Upper lobe of left lung (tissue), 6 donors: ENCODE results near the gene ZFHX3. TPM values are rescaled to one million over a fixed set of nuclear protein-coding genes. Genes with fewer than 3 reads are reported as not detected.

Source experiments
- ATAC-seq, 2 donors: fragments of 200-7000 bp; cut with Tn5 transposase; one replicate each; pipeline ENCODE4 v1.9.1; 2022; ENCODE audit warnings: mild to moderate bottlenecking in 2 of 2, moderate library complexity in 2 of 2; ENCODE audit not compliant: low FRiP score in 2 of 2
- DNase-seq, 2 donors: peaks; one replicate each; pipeline ENCODE4 v3.0.0-alpha.2; 2019 to 2020
- H3K27ac ChIP-seq, 4 donors: fragments of 200-600 bp; sonication (generic); one replicate each; pipeline ENCODE4 v1.5.1; 2016 to 2019
- H3K27me3 ChIP-seq, 4 donors: fragments of 200-600 bp; sonication (generic); one replicate each; pipeline ENCODE4 v1.5.1; 2017 to 2019
- H3K36me3 ChIP-seq, 4 donors: fragments of 200-600 bp; sonication (generic); one replicate each; pipeline ENCODE4 v1.5.1; 2016 to 2019
- H3K4me1 ChIP-seq, 4 donors: fragments of 200-600 bp; sonication (generic); one replicate each; pipeline ENCODE4 v1.5.1; 2018 to 2019
- H3K4me3 ChIP-seq, 4 donors: fragments of 200-600 bp; sonication (generic); one replicate each; pipeline ENCODE4 v1.5.1; 2017 to 2019; ENCODE audit warnings: mild to moderate bottlenecking in 2 of 4, moderate library complexity in 1 of 4
- H3K9me3 ChIP-seq, 4 donors: fragments of 200-600 bp; sonication (generic); one replicate each; pipeline ENCODE4 v1.5.1; 2018 to 2019
- CTCF ChIP-seq, 6 experiments: fragments of 450-650 bp in 4 of 6; fragments of 200-600 bp in 2 of 6; sonication (generic) in 2 of 6; IDR thresholded peaks; one replicate each; pipeline ENCODE4 v1.5.1; 2016 to 2019; ENCODE audit warnings: antibody characterized with exemption in 6 of 6
- EP300 ChIP-seq, 4 donors: sonication (generic); formaldehyde crosslinking; IDR thresholded peaks; one replicate each; pipeline ENCODE4 v1.5.1; 2017; ENCODE audit warnings: antibody characterized with exemption in 4 of 4, control low read depth in 2 of 4
- POLR2A ChIP-seq, 4 donors: fragments of 450-650 bp; IDR thresholded peaks; one replicate each; pipeline ENCODE4 v1.5.1; 2016 to 2017; ENCODE audit warnings: antibody characterized with exemption in 4 of 4, mild to moderate bottlenecking in 2 of 4
- POLR2AphosphoS5 ChIP-seq, 2 donors: sonication (generic); formaldehyde crosslinking; IDR thresholded peaks; one replicate each; pipeline ENCODE4 v1.5.1; 2017; ENCODE audit warnings: antibody characterized with exemption in 2 of 2
- WGBS, 2 donors: methylation state at CpG; one replicate each; pipeline ENCODE4 v1.1.5; 2017 to 2018; 5-methylcytosine and 5-hydroxymethylcytosine counted together
- total RNA-seq, 6 donors: library from RNA; depleted of rRNA in 4 of 6; stranded (reverse); fragments of >200 nt in 4 of 6; gene quantifications; one replicate each; pipeline versions ENCODE4 v1.1.0 to v1.2.1, GENCODE V29; 2016 to 2021
- donor health status: DM: no; HTN: no; CAD: no; lungs with moderate emphysema.
- donor health status: DM: no; HTN: yes; CAD: no; lungs with severe emphysema.

The ZFHX3 gene
- total RNA-seq, 6 donors from 2014 or later = 22.4 to 40.3 (median 27.0) TPM

GRCh38 chr16:72921620-72922019, 126.3 kb downstream of the ZFHX3 start:
- ATAC-seq = peak in 1 of 2 donors; percentile 4
- no peak for TF ChIP-seq EP300 (IDR thresholded peaks at IDR 0.05)
- no peak for TF ChIP-seq POLR2A (IDR thresholded peaks at IDR 0.05)
- TF ChIP-seq CTCF (IDR thresholded peaks at IDR 0.05) = no peak
- no peak for TF ChIP-seq POLR2AphosphoS5 (IDR thresholded peaks at IDR 0.05)
- no peaks in the 10 kb centered on the region for H3K36me3 ChIP-seq
- no peaks in the 10 kb centered on the region for H3K9me3 ChIP-seq
- peak in 1 of 2 donors; percentile 80 for DNase-seq
- no peak overlapping the region for H3K4me3 ChIP-seq
- H3K27me3 ChIP-seq = no peaks in the 10 kb centered on the region
- peaks cover 8 to 25% (median 9%) of the 10 kb centered on the region in 4 donors for H3K4me1 ChIP-seq
- WGBS, 2 donors = 70 to 75% methylated on average over 13 to 15 of the region's 15 CpGs
- H3K27ac ChIP-seq = no peak overlapping the region

GRCh38 chr16:72921106-72921505, 126.8 kb downstream of the ZFHX3 start:
- TF ChIP-seq CTCF (IDR thresholded peaks at IDR 0.05) (no peak), POLR2AphosphoS5 (IDR thresholded peaks at IDR 0.05) (no peak), EP300 (IDR thresholded peaks at IDR 0.05) (no peak), POLR2A (IDR thresholded peaks at IDR 0.05) (no peak)
- peak in 1 of 2 donors; percentile 11 for ATAC-seq
- 73 to 75% methylated on average over 13 of the region's 13 CpGs for WGBS, 2 donors

GRCh38 chr16:72917051-72917450, 130.9 kb downstream of the ZFHX3 start:
- 79 to 93% methylated on average over 7 of the region's 7 CpGs for WGBS, 2 donors
- no peak for ATAC-seq
- no peak for DNase-seq
- Histone ChIP-seq H3K27ac (no peak overlapping the region), H3K9me3 (no peaks in the 10 kb centered on the region), H3K36me3 (no peaks in the 10 kb centered on the region), H3K4me1 (peaks cover 2 to 24% (median 17%) of the 10 kb centered on the region in 4 donors), H3K4me3 (no peak overlapping the region), H3K27me3 (no peaks in the 10 kb centered on the region)
- TF ChIP-seq POLR2A (IDR thresholded peaks at IDR 0.05) (no peak), POLR2AphosphoS5 (IDR thresholded peaks at IDR 0.05) (no peak), CTCF (IDR thresholded peaks at IDR 0.05) (no peak), EP300 (IDR thresholded peaks at IDR 0.05) (no peak)

More at GRCh38 chr16:72921106-72921505, 126.8 kb downstream of the ZFHX3 start:
- Histone ChIP-seq H3K4me1 (peaks cover 7 to 24% (median 8%) of the 10 kb centered on the region in 4 donors), H3K36me3 (no peaks in the 10 kb centered on the region), H3K4me3 (no peak overlapping the region), H3K27me3 (no peaks in the 10 kb centered on the region), H3K9me3 (no peaks in the 10 kb centered on the region), H3K27ac (no peak overlapping the region)
- DNase-seq = no peak

- no peak for TF ChIP-seq CTCF (IDR thresholded peaks at IDR 0.05)
- no peak for TF ChIP-seq EP300 (IDR thresholded peaks at IDR 0.05)
- Histone ChIP-seq H3K27me3 (no peaks in the 10 kb centered on the region), H3K4me1 (peaks cover 0 to 17% (median 11%) of the 10 kb centered on the region in 4 donors), H3K27ac (no peak overlapping the region), H3K9me3 (no peaks in the 10 kb centered on the region), H3K36me3 (no peaks in the 10 kb centered on the region), H3K4me3 (no peak overlapping the region)
- whole genome bisulfite sequencing, 2 donors = 62 to 87% methylated on average over 10 of the region's 10 CpGs
- ATAC-seq = peak in 1 of 2 donors; percentile 27
- DNase-seq = no peak
Measured at GRCh38 chr16:72915331-72915730, 132.6 kb downstream of the ZFHX3 start.

- Histone ChIP-seq H3K36me3 (no peaks in the 10 kb centered on the region), H3K27me3 (no peaks in the 10 kb centered on the region), H3K4me3 (no peak overlapping the region), H3K9me3 (no peaks in the 10 kb centered on the region), H3K27ac (no peak overlapping the region), H3K4me1 (peaks cover 0 to 17% (median 11%) of the 10 kb centered on the region in 4 donors)
- 87 to 97% methylated on average over 3 of the region's 3 CpGs for WGBS, 2 donors
- ATAC-seq (no peak), DNase-seq (no peak)
- no peak for TF ChIP-seq CTCF (IDR thresholded peaks at IDR 0.05)
- TF ChIP-seq EP300 (IDR thresholded peaks at IDR 0.05) = no peak
- no peak for TF ChIP-seq POLR2A (IDR thresholded peaks at IDR 0.05)
- no peak for TF ChIP-seq POLR2AphosphoS5 (IDR thresholded peaks at IDR 0.05)
Measured at GRCh38 chr16:72913551-72913950, 134.4 kb downstream of the ZFHX3 start.
